Activated naive CD4-positive, alpha-beta T cell treated with anti-CD3 and anti-CD28 coated beads, Interleukin-2, amount 50 U/mL, for 72 hours (primary cell): ENCODE measurements around the gene CPNE2. TPM values are rescaled to one million over a fixed set of nuclear protein-coding genes. Genes with fewer than 3 reads are reported as not detected.
"Not testable (repeated sequence)": the region's sequence is repeated elsewhere in the genome, so short reads cannot be mapped to it uniquely, and the experiment has no call there.

ENCODE experiments used
- ATAC-seq, 2 donors: fragments of 150-1000 bp; cut with Tn5 transposase; 2 replicates each; pipeline ENCODE4 v1.10.0; 2021; ENCODE audit warnings: mild to moderate bottlenecking in 2 of 2, moderate library complexity in 2 of 2
- DNase-seq, 2 donors: peaks; one replicate each; pipeline ENCODE4 v3.0.0; 2021 to 2022; ENCODE audit warnings: low spot score in 2 of 2
- H3K27ac Mint-ChIP-seq, 2 donors: one replicate each; pipeline ENCODE4 v1.8.0; 2022; ENCODE audit warnings: mild to moderate bottlenecking in 2 of 2, mixed read lengths in 2 of 2
- H3K36me3 Mint-ChIP-seq, 2 donors: one replicate each; pipeline ENCODE4 v1.8.0; 2022; ENCODE audit warnings: mixed read lengths in 2 of 2
- H3K9me3 Mint-ChIP-seq, 2 donors: one replicate each; pipeline ENCODE4 v1.8.0; 2022; ENCODE audit warnings: mixed read lengths in 2 of 2
- total RNA-seq, 2 donors: library from RNA; stranded (reverse); gene quantifications; one replicate each; pipeline ENCODE4 v1.2.3, GENCODE V29; 2022

The CPNE2 gene
- total RNA-seq, 2 donors from 2014 or later = 5.1 to 11.5 TPM

GRCh38 chr16:57084996-57085395 lies 7.4 kb upstream of the CPNE2 start:
- Mint-ChIP-seq H3K36me3 (peaks cover 0 to 5% of the 10 kb centered on the region in 2 donors), H3K9me3 (no peaks in the 10 kb centered on the region), H3K27ac (peak overlapping the region; percentile 40 to 82)
- no peak for ATAC-seq
- no peak for DNase-seq

GRCh38 chr16:57087003-57087402 lies 5.4 kb upstream of the CPNE2 start:
- H3K9me3 Mint-ChIP-seq = no peaks in the 10 kb centered on the region
- no peak for DNase-seq
- ATAC-seq = no peak
- H3K27ac Mint-ChIP-seq = peak overlapping the region; percentile 9 to 40
- H3K36me3 Mint-ChIP-seq = peaks cover 0 to 5% of the 10 kb centered on the region in 2 donors

- DNase-seq (no peak), ATAC-seq (no peak)
- Mint-ChIP-seq H3K36me3 (no peaks in the 10 kb centered on the region), H3K9me3 (no peaks in the 10 kb centered on the region), H3K27ac (no peak overlapping the region)
These were observed 3.0 kb upstream of the CPNE2 start for GRCh38 chr16:57089406-57089805.

DNA sequence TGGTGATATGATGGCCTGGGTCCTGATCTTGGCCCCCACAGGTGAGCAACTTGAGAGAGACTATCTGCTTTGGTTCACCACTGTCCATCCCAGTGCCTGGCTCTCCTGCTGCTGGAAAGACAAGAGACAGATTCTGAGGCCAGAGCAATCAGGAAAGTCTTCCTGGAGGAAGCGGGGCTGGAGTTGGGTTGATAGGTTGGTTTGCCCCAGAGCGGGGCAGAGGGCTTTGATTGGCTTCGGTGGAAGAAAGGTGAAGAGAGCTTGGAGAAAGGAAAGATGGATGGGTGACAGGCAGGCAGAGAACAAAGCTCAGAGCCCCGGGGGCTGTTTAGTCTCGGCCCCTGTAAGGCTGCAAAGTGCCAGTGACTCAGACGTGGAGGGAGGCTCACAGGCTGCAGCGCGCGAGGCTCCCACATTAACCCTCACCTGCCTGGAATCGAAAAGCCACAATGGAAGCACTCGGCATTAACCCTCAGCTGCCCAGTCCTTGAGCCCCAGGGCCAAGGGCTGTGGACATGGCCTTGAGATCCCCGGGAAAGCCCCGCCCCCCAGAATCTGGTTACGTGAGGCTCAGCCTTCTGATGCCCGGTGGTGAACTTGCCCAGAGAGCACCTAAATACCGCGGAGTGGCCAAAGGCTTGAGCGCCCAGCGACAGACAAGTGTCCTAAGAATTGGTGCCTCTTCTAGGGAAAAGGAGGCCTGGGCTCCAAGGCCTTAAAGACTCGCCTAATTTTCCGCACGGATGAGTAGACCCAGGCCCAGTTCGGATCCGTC lies 996 bp upstream of the CPNE2 start:
- Mint-ChIP-seq H3K27ac (peak overlapping the region in 1 of 2 donors; percentile 24), H3K9me3 (no peaks in the 10 kb centered on the region), H3K36me3 (no peaks in the 10 kb centered on the region)
- ATAC-seq (no peak), DNase-seq (no peak)

- DNase-seq = peak; percentile 64 to 73
These were observed 516 bp downstream of the CPNE2 start for GRCh38 chr16:57092786-57093411.

GRCh38 chr16:57093666-57094564 lies 1.5 kb downstream of the CPNE2 start:
- H3K36me3 Mint-ChIP-seq = no peaks in the 10 kb centered on the region
- no peak for ATAC-seq
- H3K27ac Mint-ChIP-seq = peak overlapping the region in 1 of 2 donors; percentile 44
- no peak for DNase-seq
- no peaks in the 10 kb centered on the region for H3K9me3 Mint-ChIP-seq

More at GRCh38 chr16:57092786-57093411, 516 bp downstream of the CPNE2 start:
- Mint-ChIP-seq H3K9me3 (no peaks in the 10 kb centered on the region), H3K27ac (no peak overlapping the region), H3K36me3 (no peaks in the 10 kb centered on the region)
- peak; percentile 62 to 71 for ATAC-seq

DNA sequence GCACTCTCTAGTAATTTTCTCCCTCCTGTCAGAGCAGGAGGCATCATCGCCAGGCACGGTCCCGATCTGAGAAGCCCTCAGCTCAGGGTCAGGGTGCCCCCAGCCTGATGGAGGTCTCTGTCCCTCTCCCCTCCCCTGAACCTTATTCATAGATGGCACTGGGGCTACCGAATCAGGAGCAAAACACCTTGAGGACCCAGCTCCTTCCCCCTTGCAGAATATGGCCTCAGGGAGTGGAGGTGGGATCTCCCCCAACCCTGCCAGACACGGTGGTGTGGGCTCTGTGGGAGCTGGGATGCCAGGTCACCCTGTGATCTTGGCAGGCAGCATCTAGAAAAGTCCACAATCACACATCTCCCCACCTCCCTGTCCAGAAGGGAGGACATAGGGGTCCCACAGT lies 2.5 kb downstream of the CPNE2 start:
- H3K36me3 Mint-ChIP-seq = no peaks in the 10 kb centered on the region
- no peaks in the 10 kb centered on the region for H3K9me3 Mint-ChIP-seq
- DNase-seq = no peak
- H3K27ac Mint-ChIP-seq = no peak overlapping the region
- ATAC-seq = no peak

- no peak for DNase-seq
- no peaks in the 10 kb centered on the region for H3K36me3 Mint-ChIP-seq
- H3K9me3 Mint-ChIP-seq = no peaks in the 10 kb centered on the region
- ATAC-seq = no peak
- H3K27ac Mint-ChIP-seq = no peak overlapping the region
These were observed 3.8 kb downstream of the CPNE2 start for GRCh38 chr16:57096192-57096591.

- no peaks in the 10 kb centered on the region for H3K36me3 Mint-ChIP-seq
- H3K27ac Mint-ChIP-seq = no peak overlapping the region
- ATAC-seq (no peak), DNase-seq (no peak)
- H3K9me3 Mint-ChIP-seq = no peaks in the 10 kb centered on the region
These were observed 4.4 kb downstream of the CPNE2 start for GRCh38 chr16:57096793-57097192.

DNA sequence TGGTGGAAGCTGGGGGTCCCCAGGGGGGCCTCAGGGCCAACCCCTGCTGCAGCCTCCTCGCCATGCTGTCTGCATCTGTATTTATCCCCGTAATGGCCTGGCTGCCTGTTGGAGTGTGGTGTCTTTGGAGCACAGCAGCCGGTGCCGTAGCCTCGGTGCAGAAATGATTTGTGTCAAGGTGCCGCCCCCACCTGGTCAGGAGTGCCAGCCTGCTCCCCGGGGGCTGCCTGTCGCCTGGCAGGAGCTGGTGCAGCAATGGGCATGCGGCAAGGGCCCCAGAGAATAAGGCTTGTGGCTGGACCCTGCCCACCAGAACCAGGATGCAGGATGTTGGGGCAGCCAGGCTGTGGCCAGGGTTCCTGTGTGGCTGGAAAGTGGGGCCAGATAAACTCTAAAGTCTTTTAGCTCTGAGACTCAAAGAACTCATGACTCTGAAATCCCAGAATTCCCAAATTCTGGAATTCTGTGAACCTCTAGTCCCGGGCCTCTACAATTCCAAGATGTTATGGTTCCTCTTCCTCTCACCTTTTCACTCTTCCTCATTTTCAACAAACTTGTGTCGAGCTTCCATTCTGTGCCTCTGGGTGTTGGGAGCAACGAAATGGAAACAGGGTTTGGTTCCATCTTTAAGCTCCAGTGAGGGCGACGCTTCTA lies 5.9 kb downstream of the CPNE2 start:
- ATAC-seq = no peak
- no peak for DNase-seq
- Mint-ChIP-seq H3K36me3 (no peaks in the 10 kb centered on the region), H3K9me3 (no peaks in the 10 kb centered on the region), H3K27ac (no peak overlapping the region)

DNA sequence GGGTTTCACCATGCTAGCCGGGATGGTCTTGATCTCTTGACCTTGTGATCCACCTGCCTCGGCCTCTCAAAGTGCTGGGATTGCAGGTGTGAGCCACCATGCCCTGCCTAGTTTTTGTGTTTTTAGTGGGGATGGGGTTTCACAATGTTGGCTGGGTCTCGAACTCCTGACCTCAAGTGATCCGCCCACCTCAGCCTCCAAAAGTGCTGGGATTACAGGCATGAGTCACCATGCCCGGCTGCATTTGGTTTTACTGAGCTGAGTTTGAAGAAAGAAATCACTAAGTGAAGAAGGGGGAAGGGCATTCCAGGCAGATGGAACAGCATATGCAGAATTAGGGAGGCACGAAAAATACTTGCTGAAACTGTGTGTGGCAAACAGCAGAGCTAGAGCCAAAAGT lies 7.6 kb downstream of the CPNE2 start:
- H3K36me3 Mint-ChIP-seq, DNase-seq, ATAC-seq, H3K9me3 Mint-ChIP-seq: not testable (repeated sequence)
- peak overlapping the region in 1 of 2 donors; percentile 24 for H3K27ac Mint-ChIP-seq

DNA sequence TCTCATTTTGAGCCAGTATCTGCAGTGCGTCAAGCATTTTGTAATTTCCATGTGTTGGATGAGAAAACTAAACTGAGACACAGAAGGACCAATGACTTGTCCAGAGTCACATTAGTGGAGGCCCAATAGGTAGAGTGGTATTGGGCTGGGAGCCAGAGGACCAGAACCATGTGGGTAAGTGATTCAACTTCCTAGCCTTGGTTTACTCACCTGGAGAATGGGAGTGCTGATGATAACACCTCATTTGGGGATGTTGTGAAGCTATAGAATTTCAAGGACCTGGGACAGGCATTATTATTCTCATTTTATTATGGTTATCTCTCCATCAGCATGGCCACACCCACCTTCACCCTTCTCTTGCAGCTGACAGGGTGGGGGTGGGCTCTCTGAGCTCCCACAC lies 8.1 kb downstream of the CPNE2 start:
- Mint-ChIP-seq H3K36me3 (no peaks in the 10 kb centered on the region), H3K27ac (no peak overlapping the region), H3K9me3 (no peaks in the 10 kb centered on the region)
- no peak for DNase-seq
- no peak for ATAC-seq

DNA sequence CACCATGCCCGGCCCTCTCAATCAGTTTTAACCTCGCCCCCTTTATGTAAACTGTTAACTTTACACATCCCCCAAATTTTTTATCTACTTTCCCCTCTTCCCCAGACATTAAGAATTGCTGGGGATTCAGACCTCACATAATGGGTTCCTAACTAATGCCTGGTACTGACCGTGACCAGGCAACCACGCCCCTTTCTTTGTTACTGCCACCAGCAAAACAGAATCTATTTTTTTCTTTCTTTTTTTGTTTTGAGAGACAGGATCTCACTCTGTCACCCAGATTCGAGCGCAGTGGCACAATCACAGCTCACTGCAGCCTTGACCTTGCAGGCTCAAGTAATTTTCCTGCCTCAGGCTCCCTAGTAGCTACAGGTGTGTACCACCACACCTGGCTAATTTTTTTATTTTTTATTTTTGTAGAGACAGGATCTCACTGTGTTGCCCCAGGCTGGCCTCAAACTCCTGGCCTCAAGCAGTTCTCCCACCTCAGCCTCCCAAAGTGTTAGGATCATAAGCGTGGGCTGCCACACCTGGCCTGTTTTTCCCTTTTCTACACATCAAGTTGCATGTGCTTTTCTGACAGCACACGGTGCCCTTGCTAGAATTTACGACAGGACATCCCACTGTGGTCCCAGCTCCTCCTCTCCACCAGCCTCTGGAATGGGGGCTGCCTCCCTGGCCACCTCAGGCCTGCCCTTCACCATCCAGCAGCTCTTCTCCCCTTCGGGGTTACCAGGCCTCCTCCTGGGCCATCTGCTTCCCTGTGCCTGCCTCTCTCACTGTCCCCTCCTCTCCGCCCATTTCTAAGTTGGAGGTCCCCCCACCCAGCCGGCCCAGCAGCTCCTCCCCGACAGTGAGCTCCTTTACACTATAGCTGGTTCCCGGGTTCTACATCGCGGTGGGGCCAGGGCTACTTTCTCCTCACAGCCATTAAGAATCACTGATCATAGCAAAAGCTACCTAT lies 10.8 kb downstream of the CPNE2 start:
- Mint-ChIP-seq H3K27ac (peak overlapping the region in 1 of 2 donors; percentile 41), H3K9me3 (no peaks in the 10 kb centered on the region), H3K36me3 (no peaks in the 10 kb centered on the region)
- DNase-seq (no peak), ATAC-seq (no peak)

GRCh38 chr16:57104706-57105105 lies 12.3 kb downstream of the CPNE2 start:
- Mint-ChIP-seq H3K9me3 (no peaks in the 10 kb centered on the region), H3K27ac (peak overlapping the region; percentile 1 to 53), H3K36me3 (no peaks in the 10 kb centered on the region)
- DNase-seq (no peak), ATAC-seq (peak in 1 of 2 donors; percentile 65)

DNA sequence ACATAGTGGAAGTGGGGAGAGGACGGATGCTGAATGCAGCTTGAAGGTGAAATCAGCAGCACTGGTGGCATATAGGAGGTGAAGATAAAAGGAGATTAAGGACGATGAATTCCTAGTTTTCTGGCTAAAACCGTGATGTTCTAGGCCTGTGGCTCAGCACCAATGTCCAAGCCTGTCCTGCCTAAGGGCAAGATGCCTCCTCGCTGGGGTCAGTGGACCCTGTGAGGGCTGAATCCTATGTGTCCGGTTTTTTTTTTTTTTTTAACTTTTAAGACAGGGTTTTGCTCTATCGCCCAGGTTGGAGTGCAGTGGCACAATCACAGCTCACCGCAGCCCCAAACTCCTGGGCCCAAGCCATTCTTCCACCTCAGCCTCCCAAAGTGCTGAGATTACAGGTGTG lies 12.8 kb downstream of the CPNE2 start:
- Mint-ChIP-seq H3K9me3 (no peaks in the 10 kb centered on the region), H3K27ac (peak overlapping the region in 1 of 2 donors; percentile 1), H3K36me3 (no peaks in the 10 kb centered on the region)
- DNase-seq = no peak
- no peak for ATAC-seq

- ATAC-seq = peak; percentile 7 to 61
- no peaks in the 10 kb centered on the region for H3K36me3 Mint-ChIP-seq
- no peak for DNase-seq
- H3K27ac Mint-ChIP-seq = peak overlapping the region in 1 of 2 donors; percentile 50
- no peaks in the 10 kb centered on the region for H3K9me3 Mint-ChIP-seq
These were observed 14.4 kb downstream of the CPNE2 start for GRCh38 chr16:57106767-57107166.
